Calu3 (cell line): ENCODE measurements around the gene CEMIP. TPM values are rescaled to one million over a fixed set of nuclear protein-coding genes. Genes with fewer than 3 reads are reported as not detected.

Source experiments
- BruUV-seq: library from RNA; stranded (reverse); fragments of 400-500 nt; replicated peaks from 2 replicates; lab custom pipeline; 2021; lab: Mats Ljungman, UMichigan
- CTCF ChIA-PET: fragments of 300-600 bp; sonication (Branson Sonifier 250); formaldehyde crosslinking; loops from one replicate; lab custom pipeline; 2022; ENCODE audit warnings: antibody characterized with exemption; lab: Charles Lee
- DNase-seq: peaks from one replicate; pipeline ENCODE4 v3.0.0; 2022
- H3K27ac Mint-ChIP-seq: one replicate; pipeline ENCODE4 v1.8.0; 2022; ENCODE audit warnings: mixed read lengths; ENCODE audit not compliant: unreplicated experiment
- H3K27me3 Mint-ChIP-seq: one replicate; pipeline ENCODE4 v1.8.0; 2022; ENCODE audit warnings: mixed read lengths; ENCODE audit not compliant: unreplicated experiment
- H3K36me3 Mint-ChIP-seq: one replicate; pipeline ENCODE4 v1.8.0; 2022; ENCODE audit warnings: mild to moderate bottlenecking, moderate library complexity, mixed read lengths; ENCODE audit not compliant: insufficient read depth, unreplicated experiment
- H3K4me1 Mint-ChIP-seq: one replicate; pipeline ENCODE4 v1.8.0; 2022; ENCODE audit warnings: mild to moderate bottlenecking, low read depth, mixed read lengths; ENCODE audit not compliant: unreplicated experiment
- H3K4me3 Mint-ChIP-seq: one replicate; pipeline ENCODE4 v1.8.0; 2022; ENCODE audit warnings: mild to moderate bottlenecking, low read depth, moderate library complexity, mixed read lengths; ENCODE audit not compliant: unreplicated experiment
- H3K9me3 Mint-ChIP-seq: one replicate; pipeline ENCODE4 v1.8.0; 2022; ENCODE audit warnings: low read depth, mixed read lengths; ENCODE audit not compliant: unreplicated experiment
- CTCF ChIP-seq: fragments of 200-600 bp; IDR thresholded peaks from one replicate; pipeline ENCODE4 v1.8.0; 2022; ENCODE audit warnings: antibody characterized with exemption; ENCODE audit not compliant: unreplicated experiment
- intact Hi-C: fragments of 100-400 bp; cut with micrococcal nuclease; formaldehyde crosslinking; loops from one replicate; pipeline ENCODE4 v1.10.0; 2022; ENCODE audit not compliant: unreplicated experiment
- total RNA-seq: library from RNA; stranded (reverse); gene quantifications from 2 replicates; pipeline ENCODE4 v1.2.3, GENCODE V29; 2022

Gene CEMIP
- total RNA-seq, 1 experiment from 2014 or later, result 1.8 TPM

- intact Hi-C loops, result no loop called here
- no peaks in the 10 kb centered on the region for H3K9me3 Mint-ChIP-seq
- no peak for TF ChIP-seq CTCF
- H3K27me3 Mint-ChIP-seq, result no peaks in the 10 kb centered on the region
- CTCF ChIA-PET, result no interaction called here
- H3K4me1 Mint-ChIP-seq, result peaks cover 21% of the 10 kb centered on the region
- H3K4me3 Mint-ChIP-seq, result no peak overlapping the region
- BruUV-seq, result no TSS peak
- peaks cover 4% of the 10 kb centered on the region for H3K36me3 Mint-ChIP-seq
- no peak for DNase-seq
- no peak overlapping the region for H3K27ac Mint-ChIP-seq
These were observed 57.1 kb downstream of the CEMIP start for GRCh38 chr15:80836223-80836622.

- CTCF ChIA-PET, result no interaction called here
- Mint-ChIP-seq H3K4me1 (peaks cover 28% of the 10 kb centered on the region), H3K9me3 (peaks cover 3% of the 10 kb centered on the region), H3K36me3 (peaks cover 4% of the 10 kb centered on the region), H3K27ac (no peak overlapping the region), H3K4me3 (no peak overlapping the region), H3K27me3 (no peaks in the 10 kb centered on the region)
- no peak for DNase-seq
- BruUV-seq, result no TSS peak
- TF ChIP-seq CTCF, result no peak
- intact Hi-C loops, result no loop called here
These were observed 57.8 kb downstream of the CEMIP start for GRCh38 chr15:80837006-80837405.

- no TSS peak for BruUV-seq
- no peaks in the 10 kb centered on the region for H3K27me3 Mint-ChIP-seq
- H3K36me3 Mint-ChIP-seq, result peaks cover 9% of the 10 kb centered on the region
- no peak for TF ChIP-seq CTCF
- CTCF ChIA-PET, result no interaction called here
- H3K27ac Mint-ChIP-seq, result no peak overlapping the region
- intact Hi-C loops, result no loop called here
- peaks cover 39% of the 10 kb centered on the region for H3K4me1 Mint-ChIP-seq
- peaks cover 3% of the 10 kb centered on the region for H3K9me3 Mint-ChIP-seq
- no peak for DNase-seq
- no peak overlapping the region for H3K4me3 Mint-ChIP-seq
These were observed 58.8 kb downstream of the CEMIP start for GRCh38 chr15:80838012-80838411.

GRCh38 chr15:80838666-80839065, 59.5 kb downstream of the CEMIP start:
- intact Hi-C loops, result no loop called here
- DNase-seq, result no peak
- Mint-ChIP-seq H3K27me3 (no peaks in the 10 kb centered on the region), H3K27ac (no peak overlapping the region), H3K4me3 (no peak overlapping the region), H3K9me3 (peaks cover 3% of the 10 kb centered on the region), H3K36me3 (peaks cover 9% of the 10 kb centered on the region), H3K4me1 (peaks cover 40% of the 10 kb centered on the region)
- BruUV-seq, result no TSS peak
- CTCF ChIA-PET, result no interaction called here
- no peak for TF ChIP-seq CTCF
